ENCODE data around the gene CHCHD3. TPM values are rescaled to one million over a fixed set of nuclear protein-coding genes. Genes with fewer than 3 reads are reported as not detected.

Gene CHCHD3
- total RNA-seq, 1 donor from 2014 or later = 142 TPM

DNA sequence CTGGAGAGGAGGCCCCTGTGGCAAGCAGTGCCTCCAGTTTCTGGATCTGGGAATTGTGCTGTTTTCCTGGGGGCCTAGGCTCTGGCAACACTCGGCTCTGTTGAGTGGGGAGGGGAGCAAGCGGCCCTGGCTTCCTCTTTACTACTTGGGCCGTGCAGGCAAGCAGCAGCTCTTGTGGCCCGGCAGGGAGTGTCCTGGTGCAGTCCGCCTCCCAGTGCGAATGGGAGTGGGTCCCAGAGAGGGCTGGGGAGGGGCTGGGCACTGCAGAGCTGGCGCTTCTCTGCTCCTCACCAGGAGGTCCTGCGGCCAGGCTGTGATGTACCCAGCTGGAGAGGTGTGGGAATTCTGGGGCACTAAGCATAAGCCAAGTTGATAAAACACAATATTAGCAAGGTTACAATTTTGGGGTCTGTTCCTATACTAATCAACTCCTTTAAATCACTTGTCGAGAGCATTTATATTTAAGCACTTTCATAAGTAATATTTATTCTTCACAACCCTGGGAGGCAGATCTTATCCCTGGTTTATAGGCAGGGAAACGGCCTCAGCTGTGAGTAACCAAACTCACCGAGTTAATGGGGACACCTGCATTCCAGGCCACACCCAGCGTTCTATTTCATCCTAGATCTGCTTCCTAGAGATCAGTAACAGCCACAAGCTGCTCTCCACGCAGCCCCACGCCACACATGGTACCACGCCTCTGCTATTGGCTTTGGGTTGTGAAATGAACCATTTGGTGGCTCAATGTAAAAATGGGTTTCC is 322.2 kb downstream of the CHCHD3 start:
- no peak overlapping the region for H3K4me2 ChIP-seq
- H3F3A ChIP-seq (ENCODE audit: low read depth) = no peaks in the 10 kb centered on the region
- H2AFZ ChIP-seq (replicated peaks) = no peak overlapping the region
- H3K4me3 ChIP-seq = no peak overlapping the region
- no peaks in the 10 kb centered on the region for H3K36me3 ChIP-seq
- no peaks in the 10 kb centered on the region for H3K9me3 ChIP-seq (ENCODE audit: low read depth)
- H3K27me3 ChIP-seq = no peaks in the 10 kb centered on the region
- Mint-ChIP-seq H3K4me3 (no peak overlapping the region), H3K9me3 (no peaks in the 10 kb centered on the region), H3K27ac (no peak overlapping the region), H3K27me3 (ENCODE audit: insufficient read depth, low read depth) (peaks cover 13% of the 10 kb centered on the region), H3K4me1 (peaks cover 4% of the 10 kb centered on the region), H3K36me3 (no peaks in the 10 kb centered on the region)
- H3K79me2 ChIP-seq (ENCODE audit: low read depth) = no peaks in the 10 kb centered on the region
- no peak overlapping the region for H3K9ac ChIP-seq
- DNase-seq (ENCODE audit: low spot score) = no peak
- TF ChIP-seq EZH2phosphoT487 (IDR thresholded peaks at IDR 0.05) = no peak
- TF ChIP-seq EZH2 (IDR thresholded peaks at IDR 0.05) = no peak
- no peak for TF ChIP-seq CTCF (IDR thresholded peaks at IDR 0.05)
- no peaks in the 10 kb centered on the region for H3K4me1 ChIP-seq
- H3K27ac ChIP-seq = no peak overlapping the region
- no peaks in the 10 kb centered on the region for H4K20me1 ChIP-seq (ENCODE audit: low read depth)

- Histone ChIP-seq H2AFZ (replicated peaks) (no peak overlapping the region), H4K20me1 (ENCODE audit: low read depth) (no peaks in the 10 kb centered on the region), H3K27ac (no peak overlapping the region), H3K4me2 (no peak overlapping the region), H3K79me2 (ENCODE audit: low read depth) (no peaks in the 10 kb centered on the region), H3K27me3 (no peaks in the 10 kb centered on the region), H3K4me1 (no peaks in the 10 kb centered on the region), H3K9ac (no peak overlapping the region), H3K4me3 (no peak overlapping the region), H3K9me3 (ENCODE audit: low read depth) (no peaks in the 10 kb centered on the region), H3K36me3 (no peaks in the 10 kb centered on the region), H3F3A (ENCODE audit: low read depth) (no peaks in the 10 kb centered on the region)
- peaks cover 4% of the 10 kb centered on the region for H3K4me1 Mint-ChIP-seq
- H3K36me3 Mint-ChIP-seq = no peaks in the 10 kb centered on the region
- no peak overlapping the region for H3K4me3 Mint-ChIP-seq
- H3K27ac Mint-ChIP-seq = no peak overlapping the region
- H3K9me3 Mint-ChIP-seq = no peaks in the 10 kb centered on the region
- peaks cover 13% of the 10 kb centered on the region for H3K27me3 Mint-ChIP-seq (ENCODE audit: insufficient read depth, low read depth)
- no peak for DNase-seq (ENCODE audit: low spot score)
- TF ChIP-seq EZH2 (IDR thresholded peaks at IDR 0.05) = no peak
- TF ChIP-seq CTCF (IDR thresholded peaks at IDR 0.05) = no peak
- no peak for TF ChIP-seq EZH2phosphoT487 (IDR thresholded peaks at IDR 0.05)
These were observed 322.9 kb downstream of the CHCHD3 start for GRCh38 chr7:132758986-132759385.

- Histone ChIP-seq H4K20me1 (ENCODE audit: low read depth) (no peaks in the 10 kb centered on the region), H3K9me3 (ENCODE audit: low read depth) (no peaks in the 10 kb centered on the region), H3K4me1 (no peaks in the 10 kb centered on the region), H3K27ac (no peak overlapping the region), H3K9ac (no peak overlapping the region), H3K27me3 (no peaks in the 10 kb centered on the region), H3K4me2 (no peak overlapping the region), H3K4me3 (no peak overlapping the region), H3F3A (ENCODE audit: low read depth) (no peaks in the 10 kb centered on the region), H2AFZ (replicated peaks) (no peak overlapping the region), H3K79me2 (ENCODE audit: low read depth) (no peaks in the 10 kb centered on the region), H3K36me3 (no peaks in the 10 kb centered on the region)
- DNase-seq (ENCODE audit: low spot score) = no peak
- Mint-ChIP-seq H3K9me3 (no peaks in the 10 kb centered on the region), H3K4me1 (peaks cover 4% of the 10 kb centered on the region), H3K27me3 (ENCODE audit: insufficient read depth, low read depth) (peaks cover 16% of the 10 kb centered on the region), H3K27ac (no peak overlapping the region), H3K36me3 (no peaks in the 10 kb centered on the region), H3K4me3 (no peak overlapping the region)
- TF ChIP-seq EZH2phosphoT487 (IDR thresholded peaks at IDR 0.05) (no peak), CTCF (IDR thresholded peaks at IDR 0.05) (no peak), EZH2 (IDR thresholded peaks at IDR 0.05) (no peak)
These were observed 324.1 kb downstream of the CHCHD3 start for GRCh38 chr7:132757783-132758182.
